Nephron progenitor cell (in vitro differentiated cells): ENCODE measurements around the gene DMRTC2.

Experiments
- DNase-seq: peaks from one replicate; pipeline ENCODE4 v3.0.0; 2021
- H3K27ac Mint-ChIP-seq: 2 replicates; pipeline ENCODE4 v1.8.0; 2021; ENCODE audit warnings: mild to moderate bottlenecking, moderate library complexity, mixed read lengths
- H3K27me3 Mint-ChIP-seq: 2 replicates; pipeline ENCODE4 v1.8.0; 2021; ENCODE audit warnings: mild to moderate bottlenecking, low read depth, mixed read lengths; ENCODE audit not compliant: poor library complexity
- H3K36me3 Mint-ChIP-seq: 2 replicates; pipeline ENCODE4 v1.8.0; 2021; ENCODE audit warnings: low read depth, mixed read lengths
- H3K4me1 Mint-ChIP-seq: 2 replicates; pipeline ENCODE4 v1.8.0; 2021; ENCODE audit warnings: mixed read lengths
- H3K4me3 Mint-ChIP-seq: 2 replicates; pipeline ENCODE4 v1.8.0; 2021; ENCODE audit warnings: mild to moderate bottlenecking, moderate library complexity, mixed read lengths
- H3K9me3 Mint-ChIP-seq: 2 replicates; pipeline ENCODE4 v1.8.0; 2021; ENCODE audit warnings: mild to moderate bottlenecking, moderate library complexity, mixed read lengths
- CTCF ChIP-seq: fragments of 200-600 bp; sonication (generic); IDR thresholded peaks from 2 replicates; pipeline ENCODE4 v1.5.0; 2021; ENCODE audit warnings: antibody characterized with exemption

DMRTC2 gene

GRCh38 chr19:41868120-41868988 lies 23.5 kb downstream of the DMRTC2 start:
- Mint-ChIP-seq H3K27me3 (peaks cover 3% of the 10 kb centered on the region), H3K4me1 (peaks cover 36% of the 10 kb centered on the region), H3K36me3 (peaks cover 56% of the 10 kb centered on the region), H3K9me3 (no peaks in the 10 kb centered on the region), H3K27ac (peak overlapping the region; percentile 93), H3K4me3 (no peak overlapping the region)
- DNase-seq = no peak
- no peak for TF ChIP-seq CTCF

GRCh38 chr19:41868989-41869300 lies 24.1 kb downstream of the DMRTC2 start:
- Mint-ChIP-seq H3K9me3 (no peaks in the 10 kb centered on the region), H3K4me1 (peaks cover 31% of the 10 kb centered on the region), H3K36me3 (peaks cover 51% of the 10 kb centered on the region), H3K27ac (peak overlapping the region; percentile 67), H3K27me3 (peaks cover 3% of the 10 kb centered on the region), H3K4me3 (no peak overlapping the region)
- no peak for TF ChIP-seq CTCF
- DNase-seq = no peak

GRCh38 chr19:41869374-41869955 lies 24.6 kb downstream of the DMRTC2 start:
- DNase-seq = no peak
- H3K4me1 Mint-ChIP-seq = peaks cover 26% of the 10 kb centered on the region
- H3K9me3 Mint-ChIP-seq = no peaks in the 10 kb centered on the region
- peaks cover 45% of the 10 kb centered on the region for H3K36me3 Mint-ChIP-seq
- no peak for TF ChIP-seq CTCF
- H3K27ac Mint-ChIP-seq = peak overlapping the region; percentile 85
- H3K27me3 Mint-ChIP-seq = peaks cover 3% of the 10 kb centered on the region
- H3K4me3 Mint-ChIP-seq = no peak overlapping the region

- peaks cover 22% of the 10 kb centered on the region for H3K4me1 Mint-ChIP-seq
- no peaks in the 10 kb centered on the region for H3K9me3 Mint-ChIP-seq
- TF ChIP-seq CTCF = no peak
- peak overlapping the region; percentile 75 for H3K27ac Mint-ChIP-seq
- no peak overlapping the region for H3K4me3 Mint-ChIP-seq
- H3K27me3 Mint-ChIP-seq = peaks cover 5% of the 10 kb centered on the region
- H3K36me3 Mint-ChIP-seq = peaks cover 38% of the 10 kb centered on the region
- no peak for DNase-seq
These were observed 25.6 kb downstream of the DMRTC2 start for GRCh38 chr19:41870401-41870873.

GRCh38 chr19:41871573-41872383 lies 26.9 kb downstream of the DMRTC2 start:
- Mint-ChIP-seq H3K27ac (peak overlapping the region; percentile 97), H3K4me3 (no peak overlapping the region), H3K4me1 (peaks cover 22% of the 10 kb centered on the region)

More at GRCh38 chr19:41871573-41872383, 26.9 kb downstream of the DMRTC2 start:
- peaks cover 10% of the 10 kb centered on the region for H3K27me3 Mint-ChIP-seq
- H3K36me3 Mint-ChIP-seq = peaks cover 31% of the 10 kb centered on the region
- TF ChIP-seq CTCF = no peak
- H3K9me3 Mint-ChIP-seq = no peaks in the 10 kb centered on the region
- DNase-seq = no peak
